ENCODE measurements around the gene SFXN5.
A peak's percentile ranks its signal among the peaks of the same experiment; 100 is the strongest.

Gene SFXN5

DNA sequence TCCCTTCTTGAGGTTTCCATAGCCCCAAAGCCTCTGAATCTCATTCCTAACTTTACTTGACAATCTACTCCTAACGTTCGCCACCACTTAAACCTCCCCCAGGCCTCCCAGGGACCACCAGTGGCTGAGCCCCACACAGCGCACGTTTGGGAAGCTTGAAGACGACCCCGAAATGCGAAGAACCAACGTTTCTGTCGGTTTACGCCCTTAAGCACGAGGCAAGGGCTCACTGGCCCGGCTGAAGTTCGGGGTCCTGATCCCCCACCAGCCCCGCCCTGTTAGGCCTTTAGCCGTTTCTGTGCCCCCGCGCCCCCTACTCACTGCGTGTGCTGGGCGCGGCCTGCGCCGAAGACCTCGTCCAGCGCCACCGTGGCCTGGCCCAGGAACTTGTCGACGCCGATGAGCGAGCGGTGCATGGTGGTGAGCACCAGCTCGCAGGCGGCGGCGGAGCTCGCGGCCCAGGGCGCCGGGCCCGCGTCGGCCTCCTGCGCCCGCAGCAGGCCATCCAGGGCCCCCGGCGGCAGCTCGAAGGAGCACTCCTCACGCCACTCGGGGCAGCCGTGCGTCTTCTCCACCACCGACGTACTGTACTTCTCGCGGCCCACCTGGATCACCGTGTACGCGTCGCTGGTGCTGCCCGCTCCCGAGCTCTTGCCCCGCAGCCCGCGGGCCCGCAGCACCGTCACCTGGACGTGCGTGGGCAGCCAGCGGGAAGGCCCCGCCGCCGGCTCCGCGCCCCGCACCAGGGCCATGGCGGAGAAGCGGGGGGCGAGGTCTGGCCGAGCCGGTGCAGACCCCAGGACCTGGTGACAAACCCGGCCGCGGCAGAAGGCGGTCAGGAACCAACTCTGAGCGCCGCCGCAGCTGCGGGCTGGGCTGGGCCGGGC lies 40.8 kb upstream of the SFXN5 start:
- DNase-seq (ENCODE audit: low spot score): peak; percentile 48
- in situ Hi-C loops (cut with MboI; ENCODE audit: low pct_unique_long_range_greater_than_20kb, low sequenced_read_pairs, unreplicated experiment): no loop called here
- TF ChIP-seq, protein P1, sequence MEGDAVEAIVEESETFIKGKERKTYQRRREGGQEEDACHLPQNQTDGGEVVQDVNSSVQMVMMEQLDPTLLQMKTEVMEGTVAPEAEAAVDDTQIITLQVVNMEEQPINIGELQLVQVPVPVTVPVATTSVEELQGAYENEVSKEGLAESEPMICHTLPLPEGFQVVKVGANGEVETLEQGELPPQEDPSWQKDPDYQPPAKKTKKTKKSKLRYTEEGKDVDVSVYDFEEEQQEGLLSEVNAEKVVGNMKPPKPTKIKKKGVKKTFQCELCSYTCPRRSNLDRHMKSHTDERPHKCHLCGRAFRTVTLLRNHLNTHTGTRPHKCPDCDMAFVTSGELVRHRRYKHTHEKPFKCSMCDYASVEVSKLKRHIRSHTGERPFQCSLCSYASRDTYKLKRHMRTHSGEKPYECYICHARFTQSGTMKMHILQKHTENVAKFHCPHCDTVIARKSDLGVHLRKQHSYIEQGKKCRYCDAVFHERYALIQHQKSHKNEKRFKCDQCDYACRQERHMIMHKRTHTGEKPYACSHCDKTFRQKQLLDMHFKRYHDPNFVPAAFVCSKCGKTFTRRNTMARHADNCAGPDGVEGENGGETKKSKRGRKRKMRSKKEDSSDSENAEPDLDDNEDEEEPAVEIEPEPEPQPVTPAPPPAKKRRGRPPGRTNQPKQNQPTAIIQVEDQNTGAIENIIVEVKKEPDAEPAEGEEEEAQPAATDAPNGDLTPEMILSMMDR (IDR thresholded peaks at IDR 0.05; ENCODE audit: extremely low read depth, insufficient read depth, missing control alignments): no peak

DNA sequence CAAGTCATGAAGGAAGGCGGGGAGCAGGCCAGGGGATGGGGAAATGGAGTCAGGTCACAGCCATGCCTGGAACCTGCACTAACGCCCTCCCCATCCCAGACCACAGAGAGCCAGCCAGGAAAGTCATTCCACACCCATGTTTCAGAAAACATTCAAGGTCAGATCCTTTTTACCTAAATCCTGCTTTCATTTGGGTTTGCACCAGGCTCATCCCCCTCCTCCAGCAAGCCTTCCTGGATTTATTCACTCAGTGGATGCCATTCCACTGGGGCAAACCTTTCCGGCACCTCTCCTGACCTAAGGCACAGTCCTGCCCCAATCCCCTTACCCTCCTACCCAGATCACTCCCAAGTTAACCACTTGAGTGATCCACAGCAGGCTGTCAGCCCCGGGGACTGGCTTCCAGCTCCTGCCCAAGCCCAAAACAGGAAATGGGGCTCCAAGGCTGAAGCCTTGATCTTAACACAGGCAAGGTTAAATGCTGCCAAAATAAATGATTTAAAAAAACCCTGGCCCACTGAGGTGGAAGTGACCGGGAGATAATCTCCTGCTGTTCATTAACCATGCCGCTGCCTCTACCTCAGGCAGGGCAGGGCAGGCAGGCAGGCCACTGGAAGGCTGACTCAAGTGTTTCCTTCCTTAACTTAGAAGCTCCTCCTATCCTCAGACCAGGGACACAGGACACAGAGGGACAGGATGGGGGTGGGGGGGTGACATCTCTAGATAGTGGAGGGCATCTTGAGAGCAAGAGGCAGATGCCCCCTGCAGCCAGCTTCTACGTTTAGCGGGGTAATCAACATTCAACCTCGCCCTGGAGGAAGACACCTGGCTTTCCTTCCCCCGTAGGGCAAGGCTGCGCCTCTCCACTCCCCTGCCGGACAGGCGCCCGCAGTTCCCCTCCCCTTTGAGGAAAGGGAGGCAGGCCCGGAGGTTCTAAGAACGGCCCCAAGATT lies 39.8 kb upstream of the SFXN5 start:
- in situ Hi-C loops (cut with MboI; ENCODE audit: low pct_unique_long_range_greater_than_20kb, low sequenced_read_pairs, unreplicated experiment): no loop called here
- TF ChIP-seq, protein P1 (IDR thresholded peaks at IDR 0.05; ENCODE audit: extremely low read depth, insufficient read depth, missing control alignments): no peak
- DNase-seq (ENCODE audit: low spot score): no peak

DNA sequence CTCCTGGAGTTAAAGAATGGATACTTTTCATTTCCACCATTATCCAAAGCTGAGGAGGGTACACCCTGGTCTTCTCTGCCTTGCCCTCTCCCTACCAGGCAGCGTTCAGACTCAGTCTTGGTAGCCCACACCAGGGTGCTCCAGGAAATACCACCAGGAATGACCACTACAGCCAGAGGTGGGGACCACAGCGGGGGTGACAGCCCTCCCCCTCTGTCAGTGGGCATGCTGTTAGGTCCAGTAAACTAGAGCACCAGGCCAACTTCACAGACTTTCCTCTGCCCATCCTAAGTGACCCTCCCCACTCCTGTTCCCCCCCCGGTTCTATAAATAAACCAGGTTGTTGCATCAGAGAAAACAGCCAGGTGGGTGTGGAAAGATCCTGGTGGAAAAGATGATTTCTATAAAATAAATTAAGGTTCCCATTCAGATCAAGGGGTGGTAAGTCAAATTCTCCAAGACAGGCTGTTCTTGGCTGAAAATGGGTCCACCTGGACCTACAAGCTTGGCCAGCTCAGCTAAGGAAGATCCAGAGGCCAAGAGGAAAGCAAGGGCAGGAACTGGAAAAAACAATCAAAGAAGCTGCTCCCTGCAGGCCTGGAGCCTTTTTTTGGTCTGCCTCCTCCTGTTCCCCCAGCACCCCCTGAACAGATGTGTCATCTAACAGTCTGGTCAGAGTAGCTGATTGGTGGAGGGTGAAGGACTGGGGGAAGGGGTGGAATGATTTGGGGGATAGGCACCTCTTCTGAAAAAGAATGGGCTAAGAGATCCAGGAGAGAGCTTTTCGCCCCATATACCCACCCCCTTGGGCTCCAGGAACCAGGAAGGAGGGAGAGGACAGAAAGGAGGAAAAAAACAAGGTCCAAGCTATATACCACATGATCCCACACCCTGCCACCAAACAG lies 38.9 kb upstream of the SFXN5 start:
- TF ChIP-seq, protein P1 (IDR thresholded peaks at IDR 0.05; ENCODE audit: extremely low read depth, insufficient read depth, missing control alignments): no peak
- DNase-seq (ENCODE audit: low spot score): no peak
- in situ Hi-C loops (cut with MboI; ENCODE audit: low pct_unique_long_range_greater_than_20kb, low sequenced_read_pairs, unreplicated experiment): no loop called here

DNA sequence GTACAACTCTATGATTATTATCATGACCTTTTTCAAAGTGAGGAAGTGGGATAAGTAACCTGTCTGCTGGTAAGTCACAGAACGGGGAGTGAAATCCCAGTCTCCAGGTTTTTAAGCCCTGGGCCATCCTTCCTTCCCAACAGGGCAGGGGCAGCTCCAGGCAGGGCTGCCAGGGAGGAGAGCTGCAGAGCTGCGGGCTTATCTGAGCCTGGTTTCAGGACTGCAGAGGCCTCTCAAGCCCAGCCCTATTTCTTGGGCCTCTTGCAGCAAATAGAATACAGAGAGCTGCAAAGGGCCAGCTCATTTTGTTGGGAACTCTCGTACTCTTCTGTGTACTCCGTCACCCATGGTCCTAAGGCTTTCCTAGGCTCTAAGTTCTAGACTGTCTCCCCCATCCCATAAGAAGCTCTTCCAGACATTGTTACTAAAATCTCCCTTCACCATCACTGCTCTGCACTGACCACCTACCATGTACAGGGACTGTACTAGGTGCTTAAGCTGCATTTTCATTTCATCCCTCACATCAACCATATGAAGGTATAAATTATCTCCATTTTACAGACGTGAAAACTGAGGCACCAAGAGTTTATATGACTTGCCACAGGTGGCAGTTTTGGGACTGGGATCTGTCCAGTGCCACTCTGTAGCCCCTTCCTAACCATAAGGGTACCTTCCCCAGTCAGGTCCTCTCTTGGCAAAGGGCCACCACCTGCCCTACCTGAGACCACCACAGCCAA lies 38.1 kb upstream of the SFXN5 start:
- DNase-seq (ENCODE audit: low spot score): no peak
- in situ Hi-C loops (cut with MboI; ENCODE audit: low pct_unique_long_range_greater_than_20kb, low sequenced_read_pairs, unreplicated experiment): no loop called here
- TF ChIP-seq, protein P1 (IDR thresholded peaks at IDR 0.05; ENCODE audit: extremely low read depth, insufficient read depth, missing control alignments): no peak

DNA sequence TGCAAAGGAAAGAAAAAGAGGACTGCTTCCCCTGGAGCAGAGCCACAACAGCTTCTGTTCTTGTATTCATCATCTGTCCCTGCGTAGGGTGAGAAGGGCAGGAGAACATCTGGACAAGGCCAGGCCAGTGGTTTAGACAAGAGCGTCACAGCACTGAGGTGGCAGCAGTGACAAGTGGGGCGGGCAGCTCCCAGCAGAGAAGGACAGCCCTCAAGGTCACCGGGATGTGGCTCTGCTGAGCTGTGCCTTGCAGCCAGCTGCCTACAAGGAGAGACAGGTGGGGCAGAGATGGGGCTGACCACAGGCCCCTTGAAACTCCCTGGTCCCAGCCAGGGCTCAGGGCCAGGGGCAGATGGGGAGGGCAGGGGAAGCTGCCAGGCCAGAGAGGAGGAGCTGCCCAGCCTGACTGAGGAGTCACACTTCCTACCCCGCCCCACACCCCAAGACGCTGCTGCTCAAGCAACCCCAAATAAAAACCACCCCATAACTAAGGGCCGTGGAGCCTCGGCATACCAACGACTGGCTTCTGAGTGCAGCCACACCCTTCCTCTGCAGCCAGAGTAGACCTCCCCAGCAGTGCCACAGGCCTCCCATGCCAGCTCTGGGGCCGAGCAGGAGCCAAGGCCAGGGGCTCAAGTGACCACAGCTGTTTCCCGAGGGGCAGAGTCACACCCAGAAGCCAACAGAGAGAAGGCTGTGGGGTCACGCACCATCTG lies 35.9 kb upstream of the SFXN5 start:
- TF ChIP-seq, protein P1 (IDR thresholded peaks at IDR 0.05; ENCODE audit: extremely low read depth, insufficient read depth, missing control alignments): no peak
- in situ Hi-C loops (cut with MboI; ENCODE audit: low pct_unique_long_range_greater_than_20kb, low sequenced_read_pairs, unreplicated experiment): no loop called here
- no peak for DNase-seq (ENCODE audit: low spot score)
